NOMO-1 treated with dmso at 0.1 percent for 144 hours (cell line): ENCODE results near the gene ACSF2.
A peak's percentile ranks its signal among the peaks of the same experiment; 100 is the strongest.
"Not testable (repeated sequence)": the region's sequence is repeated elsewhere in the genome, so short reads cannot be mapped to it uniquely, and the experiment has no call there.

Source experiments
- DNase-seq: peaks from one replicate; lab custom pipeline; 2025; ENCODE audit not compliant: unreplicated experiment; lab: John Stamatoyannopoulos, UW

Gene ACSF2

GRCh38 chr17:50425682-50426471 is at the start of gene ACSF2:
TSS of gene ACSF2 (plus strand) at chr17:50426218. CDS start at chr17:50426262, 44 bp downstream.
- DNase-seq: peak; percentile 44

GRCh38 chr17:50379351-50380132 is 46.5 kb upstream of the ACSF2 start:
- DNase-seq: no peak

GRCh38 chr17:50380369-50381259 is 45.4 kb upstream of the ACSF2 start:
- DNase-seq: no peak

GRCh38 chr17:50381260-50381815 is 44.7 kb upstream of the ACSF2 start:
- DNase-seq: no peak

GRCh38 chr17:50381920-50382319 is 44.1 kb upstream of the ACSF2 start:
- no peak for DNase-seq

GRCh38 chr17:50382931-50383330 is 43.1 kb upstream of the ACSF2 start:
- no peak for DNase-seq

- DNase-seq: no peak
These were observed 39.5 kb upstream of the ACSF2 start for GRCh38 chr17:50386510-50386909.

- DNase-seq: no peak
These were observed 37.3 kb upstream of the ACSF2 start for GRCh38 chr17:50388728-50389127.

- no peak for DNase-seq
These were observed 36.5 kb upstream of the ACSF2 start for GRCh38 chr17:50389534-50389933.

GRCh38 chr17:50392621-50393020 is 33.4 kb upstream of the ACSF2 start:
- no peak for DNase-seq

GRCh38 chr17:50393700-50394099 is 32.3 kb upstream of the ACSF2 start:
- DNase-seq: no peak

GRCh38 chr17:50394711-50395110 is 31.3 kb upstream of the ACSF2 start:
- DNase-seq: no peak

- no peak for DNase-seq
These were observed 29.5 kb upstream of the ACSF2 start for GRCh38 chr17:50396261-50397110.

- peak; percentile 69 for DNase-seq
These were observed 28.7 kb upstream of the ACSF2 start, which contains the start of gene LRRC59 for GRCh38 chr17:50397111-50397918. TSS of gene LRRC59 (minus strand) at chr17:50397523. CDS start at chr17:50397317, 206 bp downstream.

- no peak for DNase-seq
These were observed 28.1 kb upstream of the ACSF2 start for GRCh38 chr17:50397919-50398285.

GRCh38 chr17:50398672-50399071 is 27.3 kb upstream of the ACSF2 start:
- DNase-seq: not testable (repeated sequence)

- DNase-seq: not testable (repeated sequence)
These were observed 26.4 kb upstream of the ACSF2 start for GRCh38 chr17:50399591-50399990.

GRCh38 chr17:50405351-50405750 is 20.7 kb upstream of the ACSF2 start:
- not testable (repeated sequence) for DNase-seq

- DNase-seq: no peak
These were observed 19.4 kb upstream of the ACSF2 start for GRCh38 chr17:50406578-50406977.
